WI38 (cell line): ENCODE data around the gene TEX36.
"Not testable (repeated sequence)": the region's sequence is repeated elsewhere in the genome, so short reads cannot be mapped to it uniquely, and the experiment has no call there.

Experiments used
- H3K4me3 ChIP-seq: 2 replicates; pipeline ENCODE4 v1.5.1; 2011; ENCODE audit warnings: low read depth, mild to moderate bottlenecking, control low read depth, low read length
- TF ChIP-seq, protein P1 (sequence below): IDR thresholded peaks from 2 replicates; pipeline ENCODE4 v1.5.1; 2012; ENCODE audit warnings: low read depth, mild to moderate bottlenecking, control low read depth, low read length

TEX36 gene, protein sequence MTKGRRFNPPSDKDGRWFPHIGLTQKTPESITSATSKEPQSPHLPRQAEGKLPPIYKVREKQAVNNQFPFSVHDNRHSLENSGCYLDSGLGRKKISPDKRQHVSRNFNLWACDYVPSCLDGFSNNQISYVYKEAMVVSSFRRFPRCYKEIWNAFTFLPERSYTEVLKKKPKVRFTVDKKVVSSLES

DNA sequence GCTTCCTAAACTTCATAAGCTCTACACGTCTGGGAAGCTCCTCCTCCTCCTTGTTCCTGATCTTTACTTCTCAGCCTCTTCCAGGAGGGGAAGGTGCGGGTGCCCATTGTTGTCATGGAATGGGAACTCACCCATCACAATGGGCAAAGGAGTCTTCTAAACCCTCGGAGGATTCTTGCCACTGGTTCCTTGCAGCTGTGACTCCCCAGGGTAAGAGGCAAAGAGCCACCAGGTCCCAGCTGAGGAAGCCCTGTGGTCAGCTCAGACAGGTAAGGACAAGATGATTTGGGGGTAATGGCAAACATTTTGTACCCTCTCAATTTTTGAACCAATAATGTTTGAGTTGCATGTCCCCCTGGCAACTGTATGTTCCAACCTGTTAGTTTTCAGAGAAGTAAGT lies at the start of gene TEX36:
Gene TEX36 (minus strand): TSS at position 101 of the 400 bp plus-strand sequence. CDS start 174 bp downstream, outside the sequence.
- H3K4me3 ChIP-seq = no peak within 1 kb of the TSS
- TF ChIP-seq, protein P1, sequence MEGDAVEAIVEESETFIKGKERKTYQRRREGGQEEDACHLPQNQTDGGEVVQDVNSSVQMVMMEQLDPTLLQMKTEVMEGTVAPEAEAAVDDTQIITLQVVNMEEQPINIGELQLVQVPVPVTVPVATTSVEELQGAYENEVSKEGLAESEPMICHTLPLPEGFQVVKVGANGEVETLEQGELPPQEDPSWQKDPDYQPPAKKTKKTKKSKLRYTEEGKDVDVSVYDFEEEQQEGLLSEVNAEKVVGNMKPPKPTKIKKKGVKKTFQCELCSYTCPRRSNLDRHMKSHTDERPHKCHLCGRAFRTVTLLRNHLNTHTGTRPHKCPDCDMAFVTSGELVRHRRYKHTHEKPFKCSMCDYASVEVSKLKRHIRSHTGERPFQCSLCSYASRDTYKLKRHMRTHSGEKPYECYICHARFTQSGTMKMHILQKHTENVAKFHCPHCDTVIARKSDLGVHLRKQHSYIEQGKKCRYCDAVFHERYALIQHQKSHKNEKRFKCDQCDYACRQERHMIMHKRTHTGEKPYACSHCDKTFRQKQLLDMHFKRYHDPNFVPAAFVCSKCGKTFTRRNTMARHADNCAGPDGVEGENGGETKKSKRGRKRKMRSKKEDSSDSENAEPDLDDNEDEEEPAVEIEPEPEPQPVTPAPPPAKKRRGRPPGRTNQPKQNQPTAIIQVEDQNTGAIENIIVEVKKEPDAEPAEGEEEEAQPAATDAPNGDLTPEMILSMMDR = no peak

DNA sequence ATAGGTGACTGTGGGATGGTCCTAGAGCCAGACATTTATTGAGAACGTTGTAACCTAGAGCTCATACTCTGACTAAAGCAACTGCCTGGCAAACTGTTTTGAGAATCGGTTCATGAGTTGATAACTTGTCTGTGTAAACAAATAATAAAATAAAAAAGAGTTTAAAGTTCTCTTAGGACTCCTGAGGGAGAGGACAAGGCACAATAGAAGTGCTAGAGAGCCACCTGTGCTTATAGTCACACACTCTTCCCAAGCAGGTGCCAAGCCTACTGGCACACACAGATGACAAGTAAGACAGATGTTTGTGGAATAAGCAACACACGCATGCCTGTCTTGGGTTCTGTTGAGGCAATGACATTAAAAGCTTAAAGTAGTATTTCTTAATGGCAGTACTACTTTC lies 44.5 kb upstream of the TEX36 start:
- no peak overlapping the region for H3K4me3 ChIP-seq
- TF ChIP-seq, protein P1 = no peak

DNA sequence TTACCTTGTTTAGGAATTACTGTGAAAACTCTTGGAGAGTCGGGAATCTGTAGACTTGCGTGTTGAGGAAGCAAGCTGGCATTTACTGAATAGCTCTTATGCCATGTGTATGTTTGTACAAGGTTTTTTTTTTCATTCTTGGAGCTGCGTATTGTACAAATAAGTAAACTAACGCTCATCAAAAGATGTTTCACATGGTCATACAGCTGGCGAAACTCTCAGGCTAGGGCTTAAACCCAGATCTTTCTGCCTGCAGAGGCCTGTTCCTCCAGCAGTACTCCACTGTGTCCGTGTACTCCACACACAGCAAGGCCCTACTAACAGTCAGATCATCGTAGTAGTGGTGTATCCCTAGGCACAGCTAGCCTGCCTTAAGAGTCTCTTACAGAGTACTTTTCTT lies 44.0 kb upstream of the TEX36 start:
- H3K4me3 ChIP-seq = no peak overlapping the region
- TF ChIP-seq, protein P1 = no peak

DNA sequence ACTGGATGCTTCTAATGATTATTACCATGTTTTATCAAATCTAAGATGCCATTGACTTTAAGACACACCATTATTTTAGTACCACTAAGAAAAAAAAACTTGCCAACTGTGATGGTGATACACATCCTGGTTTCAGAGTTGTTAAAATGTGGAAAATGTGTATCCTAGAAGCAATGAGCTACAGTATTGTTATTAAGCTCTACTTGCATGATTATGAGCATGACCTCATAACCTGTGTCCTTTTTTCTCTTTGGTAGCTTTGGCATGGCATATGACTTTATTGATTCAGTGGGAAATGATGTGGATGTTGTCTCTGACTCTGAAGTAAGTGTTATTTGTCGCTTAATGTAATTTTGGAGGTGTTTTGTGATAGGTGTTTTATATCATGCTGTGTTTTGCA lies 39.8 kb upstream of the TEX36 start:
- TF ChIP-seq, protein P1 = no peak
- no peak overlapping the region for H3K4me3 ChIP-seq

DNA sequence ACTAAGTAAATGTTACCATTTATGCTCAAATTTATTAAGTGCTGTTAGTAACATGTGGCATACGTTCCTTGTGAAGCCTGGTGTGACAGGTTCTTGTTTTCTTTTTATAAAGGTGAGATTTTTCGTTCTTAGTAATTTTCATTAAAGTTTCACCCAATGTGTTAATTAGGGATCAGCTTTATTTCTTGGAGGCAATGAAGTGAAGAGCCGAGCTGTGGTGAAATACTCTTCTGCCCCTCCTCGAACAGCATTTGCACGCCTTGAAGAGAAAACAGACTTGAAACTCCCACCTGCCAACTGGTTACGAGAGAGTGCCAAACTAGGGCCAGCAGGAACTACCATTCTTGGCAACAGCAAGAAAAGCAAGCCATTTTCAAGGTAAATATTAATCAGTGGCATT lies 38.1 kb upstream of the TEX36 start:
- no peak overlapping the region; the same call in 1 of the 2 replicates for H3K4me3 ChIP-seq
- TF ChIP-seq, protein P1 = no peak

DNA sequence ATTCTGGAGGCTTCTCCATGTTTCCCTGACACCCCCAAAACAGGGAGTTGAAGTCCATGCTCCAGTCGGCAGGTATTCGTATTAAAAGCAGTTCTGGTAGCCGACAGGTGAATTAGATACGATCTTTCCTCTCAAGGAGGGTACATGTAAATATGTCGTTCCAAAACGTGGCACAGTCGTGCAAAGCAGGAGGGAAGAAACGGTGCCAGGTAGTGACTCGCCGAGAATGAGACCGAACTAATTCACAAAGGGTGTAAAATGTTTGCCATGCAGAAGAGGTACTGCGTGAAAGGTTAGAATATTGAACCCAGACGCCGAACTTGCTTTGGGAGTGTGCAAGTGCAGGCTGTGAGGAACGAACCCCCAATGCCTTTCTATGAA lies 37.0 kb upstream of the TEX36 start:
- peak overlapping the region; percentile 100 for H3K4me3 ChIP-seq
- TF ChIP-seq, protein P1 = no peak

DNA sequence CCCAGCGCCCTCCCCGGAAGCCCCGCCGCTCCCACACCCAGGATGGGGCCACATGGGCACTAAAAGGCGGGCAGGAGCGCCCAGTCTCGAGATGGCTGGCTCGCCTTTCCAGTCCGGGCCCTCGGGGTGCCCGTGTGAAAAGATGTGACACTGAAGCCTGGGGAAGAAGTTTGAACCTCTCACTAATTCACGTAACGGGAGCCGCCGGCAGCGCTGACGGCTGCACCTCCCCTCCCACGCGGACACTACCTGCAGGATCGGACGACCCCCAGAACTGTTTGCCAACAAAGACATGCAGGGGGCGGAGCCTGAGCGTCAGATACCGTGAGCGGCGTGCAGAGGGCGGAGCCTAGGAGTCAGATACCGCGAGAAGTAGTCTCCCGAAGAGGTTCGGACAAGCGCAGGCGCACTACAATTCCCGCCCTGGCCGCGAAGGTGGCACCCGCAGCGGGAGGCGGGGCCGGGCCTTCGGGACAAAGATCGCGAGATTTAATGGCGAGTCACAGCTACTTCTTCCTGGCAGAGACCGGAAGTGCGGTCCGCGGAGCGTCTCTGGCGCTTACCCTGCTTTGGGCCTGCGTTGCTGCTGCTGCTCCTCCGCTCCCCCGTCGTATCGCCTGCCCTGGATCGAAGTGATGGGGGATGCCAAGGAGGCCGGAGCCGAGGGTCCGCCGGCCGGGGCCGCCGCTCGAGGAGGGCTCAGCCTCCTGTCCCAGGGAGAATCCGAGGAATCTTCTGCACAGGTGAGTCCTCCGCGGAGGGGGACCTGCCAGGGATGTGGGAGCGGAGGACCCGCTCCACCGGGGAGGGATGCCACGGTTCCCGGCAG lies 36.4 kb upstream of the TEX36 start, which contains the start of gene EDRF1:
Gene EDRF1 (plus strand): TSS at position 537 of the 829 bp plus-strand sequence. CDS start 99 bp downstream, at position 636.
- TF ChIP-seq, protein P1 = no peak
- H3K4me3 ChIP-seq = peak within 1 kb of the TSS; percentile 100

DNA sequence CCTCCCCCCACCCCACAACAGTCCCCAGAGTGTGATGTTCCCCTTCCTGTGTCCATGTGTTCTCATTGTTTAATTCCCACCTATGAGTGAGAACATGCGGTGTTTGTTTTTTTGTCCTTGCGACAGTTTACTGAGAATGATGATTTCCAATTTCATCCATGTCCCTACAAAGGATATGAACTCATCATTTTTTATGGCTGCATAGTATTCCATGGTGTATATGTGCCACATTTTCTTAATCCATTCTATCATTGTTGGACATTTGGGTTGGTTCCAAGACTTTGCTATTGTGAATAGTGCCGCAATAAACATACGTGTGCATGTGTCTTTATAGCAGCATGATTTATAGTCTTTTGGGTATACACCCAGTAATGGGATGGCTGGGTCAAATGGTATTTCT lies 31.8 kb upstream of the TEX36 start:
- not testable (repeated sequence) for H3K4me3 ChIP-seq
